ENCODE results near the gene MYH1. TPM values are rescaled to one million over a fixed set of nuclear protein-coding genes. Genes with fewer than 3 reads are reported as not detected.
"Not testable (repeated sequence)": the region's sequence is repeated elsewhere in the genome, so short reads cannot be mapped to it uniquely, and the experiment has no call there.

MYH1 gene
- total and polyA plus RNA-seq, 9 donors = 0.12 TPM; not detected in 8

- WGBS, 3 donors = 24 to 31% (median 28%) methylated on average over 5 of the region's 5 CpGs
- TF ChIP-seq POLR2A (IDR thresholded peaks at IDR 0.05) (no peak), EP300 (IDR thresholded peaks at IDR 0.05) (no peak), CTCF (IDR thresholded peaks at IDR 0.05) (no peak)
- no peak for DNase-seq
- no peak overlapping the region for H3K4me3 ChIP-seq
- H3K27ac ChIP-seq = no peak overlapping the region
- H3K36me3 ChIP-seq = no peaks in the 10 kb centered on the region
- no peaks in the 10 kb centered on the region for H3K27me3 ChIP-seq
- H3K9me3 ChIP-seq = no peaks in the 10 kb centered on the region
- H3K4me1 ChIP-seq (ENCODE audit: insufficient read depth) = no peaks in the 10 kb centered on the region
- intact Hi-C loops (cut with DNase I) = no loop called here
These were observed 38.1 kb upstream of the MYH1 start for GRCh38 chr17:10556301-10557005.

GRCh38 chr17:10550014-10550413 lies 31.7 kb upstream of the MYH1 start:
- Histone ChIP-seq H3K27ac (no peak overlapping the region), H3K9me3 (no peaks in the 10 kb centered on the region), H3K4me3 (no peak overlapping the region), H3K4me1 (ENCODE audit: insufficient read depth) (no peaks in the 10 kb centered on the region), H3K27me3 (no peaks in the 10 kb centered on the region), H3K36me3 (no peaks in the 10 kb centered on the region)
- intact Hi-C loops (cut with DNase I) = no loop called here
- 82 to 85% (median 84%) methylated on average over 4 of the region's 4 CpGs for WGBS, 3 donors
- no peak for DNase-seq
- no peak for TF ChIP-seq EP300 (IDR thresholded peaks at IDR 0.05)

- no peak for TF ChIP-seq EP300 (IDR thresholded peaks at IDR 0.05)
- no peak for TF ChIP-seq CTCF (IDR thresholded peaks at IDR 0.05)
- no peak for TF ChIP-seq POLR2A (IDR thresholded peaks at IDR 0.05)
- intact Hi-C loops (cut with DNase I) = no loop called here
- no peaks in the 10 kb centered on the region for H3K36me3 ChIP-seq
- WGBS, 3 donors = 43 to 46% (median 43%) methylated on average over 9 of the region's 9 CpGs
- H3K9me3 ChIP-seq = no peaks in the 10 kb centered on the region
- no peaks in the 10 kb centered on the region for H3K27me3 ChIP-seq
- no peak within 1 kb of the TSS for H3K27ac ChIP-seq
- no peak within 1 kb of the TSS for H3K4me3 ChIP-seq
- H3K4me1 ChIP-seq (ENCODE audit: insufficient read depth) = no peaks in the 10 kb centered on the region
- no peak for DNase-seq
These were observed 30.9 kb upstream of the MYH1 start, which contains the start of gene MYH2 for GRCh38 chr17:10549096-10549842. TSS of gene MYH2 (minus strand) at chr17:10549658. CDS start at chr17:10547920, 1,738 bp downstream.

GRCh38 chr17:10547351-10547750 lies 29.0 kb upstream of the MYH1 start:
- Histone ChIP-seq H3K27me3 (no peaks in the 10 kb centered on the region), H3K4me3 (no peak overlapping the region), H3K4me1 (ENCODE audit: insufficient read depth) (no peaks in the 10 kb centered on the region), H3K27ac (no peak overlapping the region), H3K36me3 (no peaks in the 10 kb centered on the region), H3K9me3 (no peaks in the 10 kb centered on the region)
- no peak for DNase-seq
- intact Hi-C loops (cut with DNase I) = no loop called here
- TF ChIP-seq POLR2A (IDR thresholded peaks at IDR 0.05) (no peak), EP300 (IDR thresholded peaks at IDR 0.05) (no peak), CTCF (IDR thresholded peaks at IDR 0.05) (no peak)
- 80 to 89% (median 84%) methylated on average over 6 of the region's 6 CpGs for WGBS, 3 donors

GRCh38 chr17:10543486-10543885 lies 25.1 kb upstream of the MYH1 start:
- H3K27ac ChIP-seq; H3K27me3 ChIP-seq; H3K9me3 ChIP-seq; DNase-seq; intact Hi-C loops (cut with DNase I); H3K36me3 ChIP-seq; H3K4me3 ChIP-seq; H3K4me1 ChIP-seq (ENCODE audit: insufficient read depth): not testable (repeated sequence)
- WGBS, 3 donors = 35 to 40% (median 38%) methylated on average over 5 of the region's 5 CpGs

DNA sequence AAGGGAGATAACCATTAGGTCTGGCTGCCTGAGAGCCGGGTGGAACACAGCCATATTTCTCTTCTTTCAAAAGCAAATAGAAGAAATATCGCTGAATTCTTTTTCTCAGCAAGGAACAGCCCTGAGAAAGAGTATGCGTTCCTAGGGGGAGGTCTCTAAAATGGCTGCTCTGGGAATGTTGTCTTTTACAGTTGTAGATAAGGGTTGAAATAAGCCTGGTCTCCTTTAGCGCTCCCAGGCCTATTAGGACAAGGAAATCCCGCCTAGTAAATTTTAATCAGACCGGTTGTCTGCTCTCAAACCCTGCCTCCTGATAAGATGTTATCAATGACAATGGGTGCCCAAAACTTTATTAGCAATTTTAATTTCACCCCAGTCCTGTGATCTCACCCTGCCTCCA lies 22.8 kb upstream of the MYH1 start:
- H3K27ac ChIP-seq; intact Hi-C loops (cut with DNase I); H3K9me3 ChIP-seq; H3K4me3 ChIP-seq; H3K36me3 ChIP-seq; H3K27me3 ChIP-seq; DNase-seq; H3K4me1 ChIP-seq (ENCODE audit: insufficient read depth): not testable (repeated sequence)
- WGBS, 3 donors = 92 to 95% (median 95%) methylated on average over 6 of the region's 6 CpGs
